GM12878 (cell line): ENCODE data around the gene TRPC6. TPM values are rescaled to one million over a fixed set of nuclear protein-coding genes. Genes with fewer than 3 reads are reported as not detected.

Source experiments
- ATAC-seq: fragments of 200-7000 bp; cut with Tn5 transposase; 3 replicates; pipeline ENCODE4 v1.9.1; 2020; ENCODE audit warnings: mild to moderate bottlenecking, moderate library complexity
- BruUV-seq: library from RNA; stranded (reverse); fragments of 400-500 nt; replicated peaks from 2 replicates; lab custom pipeline; 2021; lab: Mats Ljungman, UMichigan
- CTCF ChIA-PET: fragments of 300-600 bp; sonication (Branson Sonifier 250); formaldehyde crosslinking; extraction: SDS; loops from one replicate; lab custom pipeline; 2021; ENCODE audit warnings: inconsistent platforms; lab: Yijun Ruan, JAX
- POLR2A ChIA-PET: fragments of 350-600 bp; formaldehyde crosslinking; extraction: SDS; loops from one replicate; lab custom pipeline; 2021; ENCODE audit warnings: inconsistent platforms; lab: Charles Lee
- RAD21 ChIA-PET: fragments of 300-600 bp; sonication (Branson Sonifier 250); formaldehyde crosslinking; loops from one replicate; lab custom pipeline; 2023; ENCODE audit warnings: antibody characterized with exemption; ENCODE audit not compliant: unreplicated experiment; lab: Charles Lee
- SMC1A ChIA-PET: fragments of 300-600 bp; sonication (Branson Sonifier 250); formaldehyde crosslinking; loops from one replicate; lab custom pipeline; 2023; ENCODE audit not compliant: unreplicated experiment, uncharacterized antibody; lab: Charles Lee
- DNase-seq: peaks from one replicate; pipeline ENCODE4 v3.0.0-alpha.2; 2011; ENCODE audit warnings: low read depth, low spot score
- FAIRE-seq: peaks from 3 replicates; lab custom pipeline; 2011; peaks lifted over from hg19 to GRCh38; lab: Jason Lieb, UNC
- H2AFZ ChIP-seq: 2 replicates; pipeline ENCODE4 v1.6.0; 2011; ENCODE audit warnings: low read depth, low read length, control low read depth; ENCODE audit not compliant: control insufficient read depth
- H3K27ac ChIP-seq: 2 replicates; pipeline ENCODE4 v1.5.1; 2011; ENCODE audit warnings: control low read depth; ENCODE audit not compliant: control insufficient read depth, insufficient read depth
- H3K27me3 ChIP-seq, 2 experiments: replicated peaks in 1 of 2; 2 replicates each; pipeline versions ENCODE4 v1.6.0 to v1.6.1; 2011; ENCODE audit warnings: low read length in 1 of 2; ENCODE audit not compliant: control insufficient read depth in 2 of 2, insufficient read depth in 2 of 2
- H3K36me3 ChIP-seq, 2 experiments: 2 replicates each; pipeline ENCODE4 v1.5.1; 2011; ENCODE audit warnings: low read length in 1 of 2; ENCODE audit not compliant: control insufficient read depth in 2 of 2, insufficient read depth in 2 of 2
- H3K4me1 ChIP-seq: 2 replicates; pipeline ENCODE4 v1.6.1; 2011; ENCODE audit warnings: mild to moderate bottlenecking, low read length, moderate library complexity, mixed read lengths; ENCODE audit not compliant: control insufficient read depth, insufficient read depth
- H3K4me2 ChIP-seq: 2 replicates; pipeline ENCODE4 v1.6.0; 2011; ENCODE audit warnings: control low read depth; ENCODE audit not compliant: control insufficient read depth, insufficient read depth
- H3K4me3 ChIP-seq: fragments of 200-600 bp; sonication (generic); 2 replicates; pipeline ENCODE4 v1.5.1; 2016
- H3K79me2 ChIP-seq: 2 replicates; pipeline ENCODE4 v1.6.0; 2011; ENCODE audit warnings: low read length; ENCODE audit not compliant: control insufficient read depth, insufficient read depth
- H3K9ac ChIP-seq: 2 replicates; pipeline ENCODE4 v1.8.0; 2011; ENCODE audit warnings: low read length, control low read depth, mixed read lengths; ENCODE audit not compliant: control insufficient read depth, insufficient read depth
- H3K9me3 ChIP-seq: replicated peaks from 3 replicates; pipeline ENCODE4 v1.5.1; 2011; ENCODE audit warnings: mild to moderate bottlenecking, low read length; ENCODE audit not compliant: control insufficient read depth, insufficient read depth
- H4K20me1 ChIP-seq: 2 replicates; pipeline ENCODE4 v1.6.0; 2011; ENCODE audit not compliant: control insufficient read depth, insufficient read depth
- CHD1 ChIP-seq: IDR thresholded peaks from 2 replicates; pipeline ENCODE4 v1.6.1; 2012; ENCODE audit warnings: low read depth, low read length, improper control_type of control experiment
- CTCF ChIP-seq, 3 experiments: IDR thresholded peaks in 2 of 3; conservative IDR thresholded peaks in 1 of 3; 2 replicates each; pipeline ENCODE4 v1.5.1; 2011; ENCODE audit warnings: low read depth in 3 of 3, low read length in 3 of 3, mild to moderate bottlenecking in 3 of 3, control low read depth in 2 of 3, moderate library complexity in 2 of 3, inconsistent platforms in 1 of 3, mixed read lengths in 1 of 3; ENCODE audit not compliant: control insufficient read depth in 2 of 3, insufficient read depth in 1 of 3; ENCODE audit errors: extremely low read depth in 1 of 3
- E2F4 ChIP-seq: IDR thresholded peaks from 2 replicates; pipeline ENCODE4 v1.6.1; 2012; ENCODE audit warnings: low read depth, low read length, improper control_type of control experiment
- HCFC1 ChIP-seq: fragments of 150-350 bp; IDR thresholded peaks from 2 replicates; pipeline ENCODE4 v1.6.1; 2014; ENCODE audit warnings: low read length
- IKZF2 ChIP-seq, 2 experiments: fragments of 450-650 bp; IDR thresholded peaks; 2 replicates each; pipeline ENCODE4 v1.6.1; 2017; ENCODE audit warnings: mild to moderate bottlenecking in 2 of 2, moderate library complexity in 2 of 2
- MEF2B ChIP-seq: fragments of 450-650 bp; IDR thresholded peaks from 2 replicates; pipeline ENCODE4 v1.6.1; 2018; ENCODE audit warnings: mild to moderate bottlenecking, moderate library complexity; ENCODE audit not compliant: partially characterized antibody, poor library complexity, severe bottlenecking
- SKIL ChIP-seq: fragments of 450-650 bp; IDR thresholded peaks from 2 replicates; pipeline ENCODE4 v1.6.1; 2017; ENCODE audit warnings: mild to moderate bottlenecking, low read depth, inconsistent platforms; ENCODE audit not compliant: poor library complexity, severe bottlenecking
- TARDBP ChIP-seq: IDR thresholded peaks from 2 replicates; pipeline ENCODE4 v1.6.1; 2016; ENCODE audit warnings: borderline replicate concordance
- ZNF207 ChIP-seq: fragments of 450-650 bp; IDR thresholded peaks from 2 replicates; pipeline ENCODE4 v1.6.1; 2014; ENCODE audit warnings: antibody characterized with exemption, mild to moderate bottlenecking, borderline replicate concordance
- WGBS: methylation state at CpG from one replicate; pipeline ENCODE4 v1.1.6; 2016; ENCODE audit warnings: low lambda C conversion rate; ENCODE audit not compliant: insufficient replicate concordance, insufficient coverage; ENCODE audit errors: missing lambda C conversion rate; 5-methylcytosine and 5-hydroxymethylcytosine counted together
- in situ Hi-C: fragments of 300-500 bp; cut with MboI; formaldehyde crosslinking; loops from 9 replicates; pipeline ENCODE4 v1.14.3; 2018; ENCODE audit warnings: mixed read lengths
- intact Hi-C: fragments of 100-400 bp; cut with micrococcal nuclease; formaldehyde crosslinking; loops from one replicate; pipeline ENCODE4 v1.14.2; 2022; ENCODE audit not compliant: unreplicated experiment
- polyA plus RNA-seq, 11 experiments: library from polyadenylated mRNA; depleted of rRNA in 4 of 11; unstranded in 6 of 11; stranded (reverse) in 5 of 11; fragments of >200 nt; fragmentation: Nextera tagmentation in 4 of 11; fragmentation: Illumina TruSeq in 1 of 11; extraction: Ambion mirVana in 4 of 11; extraction: Trizol in 1 of 11; gene quantifications; 1 replicate in 1 of 11; 2 replicates in 10 of 11; pipeline versions ENCODE4 v1.2.1 to v1.2.3, GENCODE V29; 2011 to 2016; ENCODE audit warnings: inconsistent platforms in 2 of 11, missing spikeins in 2 of 11, low read depth in 1 of 11
- total RNA-seq, 4 experiments: library from RNA; depleted of rRNA in 3 of 4; stranded (reverse); fragments of >200 nt in 3 of 4; fragmentation: Illumina TruSeq in 1 of 4; extraction: Trizol in 1 of 4; gene quantifications; 2 replicates each; pipeline versions ENCODE4 v1.2.1 to v1.2.3, GENCODE V29; 2013 to 2021

The TRPC6 gene
- total and polyA plus RNA-seq, 10 of the 15 experiments (the other 5 are each of a cell fraction or from before 2014, with no cell fraction given), result not detected

GRCh38 chr11:101555366-101555765 lies 28.4 kb downstream of the TRPC6 start:
- WGBS, result 50% methylated on average over 4 of the region's 4 CpGs
- H3K9ac ChIP-seq, result no peak overlapping the region
- ATAC-seq (no peak), FAIRE-seq (no peak)
- in situ Hi-C loops, result no loop called here
- H3K79me2 ChIP-seq, result no peaks in the 10 kb centered on the region
- no peak overlapping the region for H3K4me3 ChIP-seq
- H3K27ac ChIP-seq, result no peak overlapping the region
- H3K4me2 ChIP-seq, result no peak overlapping the region
- TF ChIP-seq CHD1 (no peak), TARDBP (no peak), HCFC1 (no peak)
- TF ChIP-seq, all 136 proteins: peak for 0
- Histone ChIP-seq H2AFZ (no peak overlapping the region), H3K4me1 (peaks cover 7% of the 10 kb centered on the region; the same call in 1 of the 2 replicates), H4K20me1 (no peaks in the 10 kb centered on the region), H3K36me3 (no peaks in the 10 kb centered on the region), H3K9me3 (no peaks in the 10 kb centered on the region; the same call in 2 of the 3 replicates), H3K27me3 (no peaks in the 10 kb centered on the region)
- BruUV-seq, result no TSS peak
- CTCF ChIA-PET, result no interaction called here
- POLR2A ChIA-PET, result no interaction called here
- intact Hi-C loops, result no loop called here
- SMC1A ChIA-PET, result no interaction called here
- no peak for DNase-seq
- RAD21 ChIA-PET, result no interaction called here

- in situ Hi-C loops, result no loop called here
- POLR2A ChIA-PET, result no interaction called here
- BruUV-seq, result no TSS peak
- RAD21 ChIA-PET, result no interaction called here
- Histone ChIP-seq H3K27ac (no peak overlapping the region), H3K9me3 (no peaks in the 10 kb centered on the region; the same call in 2 of the 3 replicates), H3K4me3 (no peak overlapping the region), H3K4me2 (peak overlapping the region; percentile 59), H3K36me3 (no peaks in the 10 kb centered on the region), H3K27me3 (no peaks in the 10 kb centered on the region), H3K4me1 (peaks cover 7% of the 10 kb centered on the region; the same call in 1 of the 2 replicates), H3K79me2 (no peaks in the 10 kb centered on the region), H2AFZ (no peak overlapping the region), H3K9ac (no peak overlapping the region), H4K20me1 (no peaks in the 10 kb centered on the region)
- CTCF ChIA-PET, result interaction anchor here (0.6 kb wide), 1 partner anchor 254 kb away, joined by 3 read pairs; no protein-coding TSS in a partner anchor
- 2% methylated on average over 3 of the region's 3 CpGs for WGBS
- SMC1A ChIA-PET, result interaction anchor here (0.6 to 1.4 kb wide), 3 partner anchors 21 to 323 kb away, joined by 3 read pairs; no protein-coding TSS in a partner anchor
- intact Hi-C loops, result no loop called here
- FAIRE-seq (peak; percentile 80), ATAC-seq (peak; percentile 99), DNase-seq (peak; percentile 50)
- TF ChIP-seq ZNF207 (no peak), E2F4 (no peak), MEF2B (peak; percentile 50), CTCF (IDR thresholded peaks at IDR 0.05 in 2 of 3, conservative IDR thresholded peaks at IDR 0.05 in 1 of 3; ENCODE audit: control insufficient read depth in 2 of 3, extremely low read depth in 1 of 3, insufficient read depth in 1 of 3, low read depth in 3 of 3, low read length in 3 of 3) (no peak), SKIL (peak; percentile 88), IKZF2 (IDR thresholded peaks at IDR 0.05) (peak in 1 of 2 experiments; percentile 46; a peak in 2 of 4 replicates)
Observed at GRCh38 chr11:101553891-101554292, 29.9 kb downstream of the TRPC6 start.
